HEK293T (cell line): ENCODE measurements around the gene FCN1.

Experiments
- ARNT ChIP-seq: fragments of 450-650 bp; IDR thresholded peaks from 2 replicates; pipeline ENCODE4 v1.6.1; 2017; ENCODE audit warnings: mild to moderate bottlenecking
- BHLHE40 ChIP-seq: fragments of 450-650 bp; IDR thresholded peaks from 2 replicates; pipeline ENCODE4 v1.6.1; 2016; ENCODE audit warnings: mild to moderate bottlenecking, moderate library complexity, borderline replicate concordance
- CTBP1 ChIP-seq: fragments of 450-650 bp; IDR thresholded peaks from 2 replicates; pipeline ENCODE4 v1.6.1; 2016; ENCODE audit warnings: borderline replicate concordance
- ELF4 ChIP-seq: fragments of 450-650 bp; IDR thresholded peaks from 2 replicates; pipeline ENCODE4 v1.6.1; 2017; ENCODE audit warnings: antibody characterized with exemption
- FOXA1 ChIP-seq: fragments of 450-650 bp; IDR thresholded peaks from 2 replicates; pipeline ENCODE4 v1.6.1; 2016; ENCODE audit warnings: mild to moderate bottlenecking
- FOXK2 ChIP-seq: fragments of 450-650 bp; IDR thresholded peaks from 2 replicates; pipeline ENCODE4 v1.6.1; 2016; ENCODE audit warnings: mild to moderate bottlenecking
- FOXM1 ChIP-seq: fragments of 450-650 bp; IDR thresholded peaks from 2 replicates; pipeline ENCODE4 v1.6.1; 2017; ENCODE audit warnings: mild to moderate bottlenecking, borderline replicate concordance
- HDGF ChIP-seq: fragments of 450-650 bp; IDR thresholded peaks from 2 replicates; pipeline ENCODE4 v1.6.1; 2017; ENCODE audit warnings: antibody characterized with exemption, borderline replicate concordance
- LEF1 ChIP-seq: fragments of 450-650 bp; IDR thresholded peaks from 2 replicates; pipeline ENCODE4 v1.6.1; 2017; ENCODE audit warnings: mild to moderate bottlenecking, borderline replicate concordance
- SP1 ChIP-seq: fragments of 450-650 bp; IDR thresholded peaks from 2 replicates; pipeline ENCODE4 v1.6.1; 2017
- TARDBP ChIP-seq: fragments of 450-650 bp; IDR thresholded peaks from 2 replicates; pipeline ENCODE4 v1.6.1; 2016
- ZNF384 ChIP-seq: fragments of 450-650 bp; IDR thresholded peaks from 2 replicates; pipeline ENCODE4 v1.6.1; 2016
- TF ChIP-seq, protein P1 (sequence below): fragments of 450-650 bp; IDR thresholded peaks from 2 replicates; pipeline ENCODE4 v1.6.1; 2016

DNA sequence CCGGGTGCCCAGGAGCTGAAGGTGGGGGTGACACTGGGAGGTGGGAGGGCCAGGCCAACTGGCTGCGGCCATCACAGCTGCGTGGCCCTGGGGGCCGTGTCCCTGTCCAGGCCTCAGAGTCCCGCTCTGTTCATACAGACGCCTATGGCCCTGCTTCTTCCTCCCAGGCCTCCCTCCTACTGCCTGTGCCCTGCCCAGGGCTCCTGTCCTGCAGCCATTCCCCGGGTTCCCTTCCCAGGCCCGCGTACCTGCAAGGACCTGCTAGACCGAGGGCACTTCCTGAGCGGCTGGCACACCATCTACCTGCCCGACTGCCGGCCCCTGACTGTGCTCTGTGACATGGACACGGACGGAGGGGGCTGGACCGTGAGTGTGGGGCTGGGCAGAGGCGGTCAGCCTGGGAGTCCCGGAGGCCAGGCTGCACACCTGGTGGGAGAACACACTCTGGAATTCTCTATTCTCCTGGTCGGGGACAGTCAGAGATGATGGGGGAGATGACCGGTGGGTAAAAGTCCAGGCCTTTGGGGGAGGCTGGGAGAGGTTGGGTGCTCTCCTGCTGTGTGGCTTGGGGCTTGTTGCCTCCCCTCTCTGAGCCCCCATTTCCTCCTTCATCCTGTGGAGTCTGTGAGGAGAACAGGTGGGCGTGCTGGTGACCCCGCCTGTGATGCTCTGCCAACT, 32.6 kb downstream of the FCN1 start:
- TF ChIP-seq, protein P1, sequence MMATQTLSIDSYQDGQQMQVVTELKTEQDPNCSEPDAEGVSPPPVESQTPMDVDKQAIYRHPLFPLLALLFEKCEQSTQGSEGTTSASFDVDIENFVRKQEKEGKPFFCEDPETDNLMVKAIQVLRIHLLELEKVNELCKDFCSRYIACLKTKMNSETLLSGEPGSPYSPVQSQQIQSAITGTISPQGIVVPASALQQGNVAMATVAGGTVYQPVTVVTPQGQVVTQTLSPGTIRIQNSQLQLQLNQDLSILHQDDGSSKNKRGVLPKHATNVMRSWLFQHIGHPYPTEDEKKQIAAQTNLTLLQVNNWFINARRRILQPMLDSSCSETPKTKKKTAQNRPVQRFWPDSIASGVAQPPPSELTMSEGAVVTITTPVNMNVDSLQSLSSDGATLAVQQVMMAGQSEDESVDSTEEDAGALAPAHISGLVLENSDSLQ: no peak
- TF ChIP-seq ELF4 (no peak), SP1 (no peak), FOXM1 (no peak), BHLHE40 (no peak), ZNF384 (no peak), LEF1 (no peak), FOXA1 (no peak), ARNT (no peak), HDGF (no peak), TARDBP (no peak), FOXK2 (no peak), CTBP1 (no peak)
